IPS DF 19.7 (cell line): ENCODE measurements around the gene CAPN1.
"Not testable (repeated sequence)": the region's sequence is repeated elsewhere in the genome, so short reads cannot be mapped to it uniquely, and the experiment has no call there.

ENCODE experiments used
- DNase-seq: peaks from one replicate; pipeline ENCODE4 v3.0.0-alpha.2; 2013; ENCODE audit warnings: low read depth, low spot score

Gene CAPN1

DNA sequence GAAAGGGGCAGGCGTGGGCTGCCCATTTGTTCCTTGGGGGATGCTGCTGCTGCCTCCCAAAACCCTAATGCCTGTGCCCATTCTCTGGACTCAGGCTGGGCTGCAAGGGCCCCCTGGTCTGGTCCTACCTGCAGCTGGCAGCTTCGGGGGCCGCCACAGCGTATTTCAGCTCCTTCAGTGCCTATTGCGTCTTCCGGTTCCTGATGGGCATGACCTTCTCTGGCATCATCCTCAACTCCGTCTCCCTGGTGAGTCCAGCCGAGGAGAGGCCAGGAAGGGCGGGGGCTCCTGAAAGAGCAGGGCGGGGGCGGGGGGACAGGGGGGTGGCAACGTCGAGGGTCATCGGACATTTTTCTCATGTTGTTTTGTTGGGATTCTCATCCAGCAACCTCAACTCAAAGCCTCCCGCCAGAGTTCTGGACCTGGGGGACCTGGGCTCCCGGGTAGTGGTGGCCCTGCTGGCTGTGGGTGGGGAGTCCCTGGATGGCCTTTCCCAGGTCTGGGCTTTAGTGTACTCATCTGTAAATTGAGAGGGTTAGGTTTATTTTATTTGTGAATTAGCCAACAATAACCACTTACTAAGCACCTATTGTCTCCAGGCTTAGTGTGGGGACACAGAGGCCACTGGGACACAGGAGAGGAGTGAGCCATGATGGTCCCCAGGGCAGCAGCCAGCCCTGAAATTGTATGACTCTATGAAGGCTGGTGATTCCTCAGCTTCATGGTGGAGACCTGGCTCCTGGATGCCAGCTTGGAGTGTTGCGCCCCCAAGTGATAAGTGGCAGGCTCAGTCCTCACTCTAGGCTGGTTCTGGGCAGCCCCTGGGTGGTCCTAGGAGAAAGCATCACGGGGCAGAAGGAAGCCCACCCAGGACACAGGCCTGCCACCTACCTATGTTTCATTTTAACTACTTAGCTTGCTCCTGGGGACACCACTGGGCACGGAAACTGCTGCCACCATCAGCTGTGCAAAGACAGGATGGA lies 36.0 kb downstream of the CAPN1 start:
- DNase-seq: no peak

DNA sequence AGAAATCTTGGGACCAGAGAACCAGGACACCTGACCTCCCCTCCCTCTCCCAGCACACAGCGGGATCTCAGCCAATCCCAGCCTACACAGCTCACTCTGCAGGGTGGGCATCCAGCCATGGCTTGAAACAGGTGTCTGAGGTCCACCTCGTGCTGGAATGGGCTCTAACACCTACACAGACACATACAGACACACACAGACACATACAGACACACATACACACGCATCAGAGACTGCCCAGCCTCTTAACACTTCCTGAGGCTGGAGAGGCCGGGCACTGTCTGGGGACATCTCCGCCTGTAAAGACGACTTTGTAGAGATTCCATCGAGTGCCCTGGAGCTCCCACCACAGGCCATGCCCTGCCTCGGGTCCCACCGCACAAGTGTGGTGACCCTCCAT lies 36.7 kb downstream of the CAPN1 start:
- no peak for DNase-seq

DNA sequence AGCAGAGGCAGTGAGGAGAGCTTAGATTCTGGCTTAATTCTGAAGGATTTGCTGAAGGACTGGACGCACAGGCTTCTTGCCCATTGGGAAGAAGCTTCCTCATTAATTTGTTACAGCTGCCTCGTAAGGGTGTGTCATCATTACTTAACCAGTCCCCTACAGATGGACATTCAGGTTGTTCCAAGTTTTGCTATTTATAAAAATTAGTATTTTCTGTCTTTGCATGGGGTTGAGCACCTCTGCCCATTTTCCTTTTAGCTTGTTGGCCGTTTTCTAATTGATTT lies 38.1 kb downstream of the CAPN1 start:
- no peak for DNase-seq

DNA sequence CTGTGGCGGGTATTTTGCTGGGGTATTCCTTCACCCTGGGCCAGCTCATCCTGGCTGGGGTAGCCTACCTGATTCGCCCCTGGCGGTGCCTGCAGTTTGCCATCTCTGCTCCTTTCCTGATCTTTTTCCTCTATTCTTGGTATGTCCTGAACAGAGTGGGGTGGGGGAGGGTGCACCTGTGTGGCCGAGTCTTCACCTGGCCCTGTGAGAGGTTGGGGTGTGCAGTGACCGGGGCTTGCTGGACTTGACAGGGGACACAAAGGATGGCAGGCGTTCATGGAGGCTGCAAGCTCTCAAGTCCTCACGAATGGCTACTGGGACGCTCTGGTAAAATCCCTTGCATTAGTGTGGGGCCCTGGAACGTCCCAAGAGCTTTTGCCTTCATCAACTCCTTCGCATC lies 39.3 kb downstream of the CAPN1 start:
- no peak for DNase-seq

DNA sequence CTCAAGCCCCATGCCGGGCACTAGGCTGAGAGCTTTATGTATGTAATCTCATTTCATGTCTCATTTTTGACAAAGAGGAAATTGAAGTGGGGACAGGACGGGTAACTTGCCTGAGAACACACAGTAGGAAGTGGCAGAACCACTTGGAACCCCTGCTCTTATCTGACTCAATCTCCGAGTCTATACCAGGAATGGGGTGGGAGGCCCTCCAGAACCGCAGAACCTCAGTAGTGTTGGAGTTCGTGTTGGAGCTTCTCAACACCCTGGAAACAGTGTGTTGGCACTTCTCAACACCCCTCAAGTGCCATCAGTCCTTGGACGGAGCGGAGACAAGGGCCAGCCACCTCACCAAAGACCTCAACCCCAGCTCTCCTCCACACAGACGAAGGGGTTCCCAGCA lies 41.3 kb downstream of the CAPN1 start:
- DNase-seq: no peak

DNA sequence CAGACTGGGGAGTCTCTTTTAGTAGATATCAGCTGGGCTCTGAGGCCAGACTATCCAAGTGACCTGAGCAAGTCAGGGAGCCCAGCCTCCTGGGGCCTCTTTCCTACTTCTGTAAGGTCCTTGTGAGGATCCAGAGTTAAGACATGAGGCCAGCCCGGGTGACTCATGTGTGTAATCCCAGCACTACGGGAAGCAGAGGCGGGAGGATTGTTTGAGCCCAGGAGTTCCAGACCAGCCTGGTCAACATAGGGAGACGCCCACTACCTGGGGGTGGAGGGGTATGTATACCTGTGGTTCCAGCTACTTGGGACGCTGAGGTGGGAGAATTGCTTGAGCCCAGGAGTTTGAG lies 43.2 kb downstream of the CAPN1 start:
- DNase-seq: no peak

DNA sequence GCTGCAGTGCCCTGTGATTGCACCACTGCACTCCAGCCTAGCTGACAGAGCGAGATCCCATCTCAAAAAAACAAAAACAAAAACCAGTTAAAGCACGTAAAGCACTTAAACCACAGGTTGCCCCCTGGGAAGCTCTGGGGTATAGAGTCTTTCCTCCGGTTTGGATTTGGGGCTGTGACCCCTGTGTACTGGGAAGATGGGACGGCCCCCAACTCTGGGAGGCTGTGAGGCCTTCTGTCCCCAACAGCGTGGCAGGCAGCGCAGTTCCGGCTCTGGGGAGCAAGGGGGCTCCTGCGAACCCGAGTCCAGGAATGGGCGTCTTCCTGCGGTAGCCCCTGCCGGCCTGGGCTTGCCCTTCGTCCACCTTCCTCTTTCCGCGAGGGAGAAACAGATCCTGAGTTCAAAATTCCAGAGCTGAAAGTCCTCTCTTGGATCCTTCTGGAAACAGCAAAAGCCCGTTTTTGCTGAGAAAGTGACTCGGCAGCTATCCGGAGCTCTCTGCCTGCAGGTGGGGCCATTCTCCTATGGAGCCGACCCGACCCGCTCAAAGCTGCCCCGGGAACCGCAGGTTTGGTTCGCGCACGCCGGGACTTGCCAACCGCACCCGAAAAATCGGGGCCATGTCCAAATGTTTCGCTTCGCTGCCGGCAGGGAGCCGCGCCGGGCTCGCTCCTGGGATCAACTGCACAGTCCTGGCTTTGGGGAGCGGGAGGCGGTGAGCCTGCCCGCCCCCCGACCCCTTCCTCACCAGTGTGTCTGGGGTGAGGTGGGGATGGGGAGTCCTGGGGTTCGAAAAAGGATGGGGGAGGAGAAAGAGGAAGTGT lies 43.8 kb downstream of the CAPN1 start:
- DNase-seq: no peak

DNA sequence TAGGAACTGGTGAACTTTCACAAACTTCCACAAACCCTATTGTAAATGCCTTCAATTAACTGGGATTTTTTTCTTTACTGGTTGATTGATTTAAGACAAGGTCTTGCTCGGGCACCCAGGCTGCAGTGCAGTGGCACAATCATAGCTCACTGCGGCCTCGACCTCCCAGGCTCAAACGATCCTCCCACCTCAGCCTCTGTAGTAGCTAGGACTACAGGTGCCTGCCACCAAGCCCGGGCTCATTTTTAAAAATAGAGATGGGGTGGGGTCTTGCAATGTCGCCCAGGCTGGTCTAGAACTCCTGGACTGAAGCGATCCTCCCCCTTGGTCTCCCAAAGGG lies 44.3 kb downstream of the CAPN1 start:
- no peak for DNase-seq

DNA sequence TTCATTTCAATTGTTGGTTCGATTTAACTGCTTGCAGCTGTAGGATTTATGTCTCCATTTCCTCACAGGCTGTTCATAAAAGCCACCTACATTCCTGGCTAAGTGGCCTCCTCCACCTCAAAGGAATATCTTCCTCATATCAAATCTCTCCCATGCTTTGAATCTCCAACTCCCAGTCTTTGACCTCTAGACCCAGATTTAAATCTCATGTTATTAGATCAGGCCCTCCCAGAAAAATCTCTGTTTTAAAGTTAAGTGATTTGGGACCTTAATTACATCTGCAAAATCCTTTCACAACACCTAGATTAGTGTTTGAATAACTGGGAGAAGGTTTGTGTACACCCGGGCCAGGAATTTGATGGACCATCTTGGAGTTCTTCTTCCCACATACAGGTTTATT lies 46.2 kb downstream of the CAPN1 start:
- DNase-seq: no peak

DNA sequence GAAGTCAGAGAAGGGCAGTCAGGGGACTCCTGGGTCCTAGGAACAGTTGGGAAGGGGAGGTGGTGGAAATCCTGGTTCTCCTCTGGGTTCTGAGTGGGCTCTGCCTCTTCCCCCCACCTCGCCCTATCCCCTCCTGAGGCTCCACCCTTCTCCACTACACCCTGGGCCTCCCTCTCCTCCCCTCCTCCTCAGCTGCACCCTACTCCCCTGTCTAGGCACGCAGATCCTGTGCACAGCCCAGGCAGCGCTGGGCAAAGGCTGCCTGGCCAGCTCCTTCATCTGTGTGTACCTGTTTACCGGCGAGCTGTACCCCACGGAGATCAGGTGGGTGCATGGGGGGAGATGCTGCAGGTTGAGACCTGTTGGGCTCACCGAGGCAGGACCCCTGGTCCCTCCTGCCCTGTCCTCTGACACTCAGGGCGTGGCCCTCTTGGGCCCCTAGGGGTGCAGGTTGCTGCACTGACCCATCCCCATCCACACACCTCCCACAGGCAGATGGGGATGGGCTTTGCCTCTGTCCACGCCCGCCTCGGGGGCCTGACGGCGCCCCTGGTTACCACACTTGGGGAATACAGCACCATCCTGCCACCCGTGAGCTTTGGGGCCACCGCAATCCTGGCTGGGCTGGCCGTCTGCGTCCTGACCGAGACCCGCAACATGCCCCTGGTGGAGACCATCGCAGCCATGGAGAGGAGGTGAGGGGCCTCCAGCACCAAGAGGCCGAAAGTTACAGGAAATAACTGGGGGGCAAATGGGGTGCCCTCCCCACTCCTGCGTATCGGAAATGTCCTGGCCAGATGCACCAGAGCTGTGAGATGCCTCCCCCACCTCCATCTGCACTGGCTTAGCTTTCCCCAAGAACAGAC lies 54.7 kb downstream of the CAPN1 start:
- no peak for DNase-seq

DNA sequence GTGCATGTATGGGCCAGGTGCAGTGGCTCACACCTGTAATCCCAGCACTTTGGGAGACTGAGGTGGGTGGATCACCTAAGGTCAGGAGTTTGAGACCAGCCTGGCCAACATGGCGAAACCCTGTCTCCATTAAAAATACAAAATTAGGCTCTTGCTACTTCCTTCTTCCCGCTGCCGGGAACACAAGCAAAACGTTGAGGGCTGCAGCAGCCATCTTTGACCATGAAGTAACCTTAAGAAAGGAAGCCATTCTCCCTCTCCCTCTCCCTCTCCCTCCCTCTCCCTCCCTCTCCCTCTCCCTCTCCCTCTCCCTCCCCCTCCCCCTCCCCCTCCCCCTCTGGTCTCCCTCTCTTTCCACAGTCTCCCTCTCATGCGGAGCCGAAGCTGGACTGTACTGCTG lies 56.6 kb downstream of the CAPN1 start:
- DNase-seq: not testable (repeated sequence)

DNA sequence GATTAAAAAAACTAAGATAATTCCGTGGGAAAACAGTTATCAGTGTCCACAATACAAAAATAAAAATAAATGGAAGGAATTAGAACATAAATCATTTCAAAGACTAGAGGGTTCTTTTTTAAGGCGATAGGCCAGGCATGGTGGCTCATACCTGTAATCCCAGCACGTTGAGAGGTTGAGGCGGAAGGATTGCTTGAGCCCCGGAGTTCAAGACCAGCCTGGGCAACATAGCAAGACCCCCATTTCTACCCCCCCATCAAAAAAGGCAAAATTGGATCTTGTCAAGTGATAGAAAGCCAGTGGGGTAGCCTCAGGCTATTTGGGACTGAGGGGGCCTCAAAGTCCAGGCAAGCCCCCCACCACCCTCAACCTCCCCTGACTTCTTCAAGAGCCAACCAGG lies 59.4 kb downstream of the CAPN1 start:
- DNase-seq: no peak

DNA sequence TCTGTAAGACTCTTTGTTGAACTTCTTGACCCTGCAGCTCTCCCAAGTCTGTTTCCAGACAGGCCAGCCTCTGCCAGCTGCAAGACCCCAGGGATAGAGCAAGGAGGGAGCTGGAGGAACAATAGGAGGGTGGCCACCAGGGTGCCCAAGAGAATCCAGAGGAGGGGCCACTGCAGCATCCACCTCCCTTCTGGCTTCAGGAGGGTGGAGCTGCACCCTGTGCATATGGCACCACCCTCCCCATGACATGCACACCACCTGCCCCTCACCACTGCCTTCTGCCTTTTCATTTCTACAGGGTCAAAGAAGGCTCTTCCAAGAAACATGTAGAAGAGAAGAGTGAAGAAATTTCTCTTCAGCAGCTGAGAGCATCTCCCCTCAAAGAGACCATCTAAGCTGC lies 60.0 kb downstream of the CAPN1 start:
- no peak for DNase-seq

DNA sequence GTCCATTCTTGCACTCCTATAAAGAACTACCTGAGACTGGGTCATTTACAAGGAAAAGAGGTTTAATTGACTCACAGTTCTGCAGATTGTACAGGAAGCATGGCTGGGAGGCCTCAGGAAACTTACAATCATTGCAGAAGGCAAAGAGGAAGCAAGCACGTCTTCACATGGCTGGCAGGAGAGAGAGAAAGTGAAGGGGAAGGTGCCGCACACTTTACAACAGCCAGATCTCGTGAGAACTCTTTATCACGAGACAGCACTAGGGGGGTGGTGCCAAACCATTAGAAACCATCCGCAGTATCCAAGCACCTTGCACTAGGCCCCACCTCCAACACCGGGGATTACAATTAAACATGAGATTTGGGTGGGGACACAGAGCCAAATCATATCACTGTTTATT lies 60.7 kb downstream of the CAPN1 start:
- no peak for DNase-seq

DNA sequence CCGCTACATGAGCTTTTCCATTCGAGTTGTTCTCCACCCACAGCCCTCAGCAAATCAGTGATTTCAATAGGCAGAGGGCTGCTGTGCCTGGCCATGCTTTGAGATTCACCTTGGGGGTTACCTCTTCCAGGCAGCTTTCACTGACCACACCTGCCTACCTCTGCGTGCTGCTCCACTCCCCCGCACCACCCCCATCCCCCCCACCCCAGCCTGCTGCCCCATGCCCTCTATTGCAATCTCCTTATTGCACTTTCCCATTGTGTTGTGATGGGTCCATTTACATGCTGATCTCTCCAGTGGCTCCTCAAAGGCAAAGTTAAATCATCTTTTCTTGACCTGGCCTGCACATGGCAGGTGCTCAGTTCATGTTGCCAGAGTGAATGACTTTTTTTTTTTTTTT lies 62.1 kb downstream of the CAPN1 start:
- no peak for DNase-seq

DNA sequence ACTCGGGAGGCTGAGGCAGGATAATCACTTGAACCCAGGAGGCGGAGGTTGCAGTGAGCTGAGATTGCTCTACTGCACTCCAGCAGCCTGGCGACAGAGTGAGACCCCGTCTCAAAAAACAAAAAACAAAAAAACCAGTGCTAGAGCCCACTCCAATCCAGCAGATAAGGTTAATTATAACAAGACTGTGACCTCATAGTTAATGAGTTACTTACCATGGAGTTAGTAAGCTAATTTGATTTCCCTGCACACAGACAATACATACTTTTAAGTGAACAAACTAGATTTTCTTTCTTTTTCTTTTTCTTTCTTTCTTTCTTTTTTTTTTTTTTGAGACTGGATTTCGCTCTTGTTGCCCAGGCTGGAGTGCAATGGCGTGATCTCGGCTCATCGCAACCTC lies 63.3 kb downstream of the CAPN1 start:
- not testable (repeated sequence) for DNase-seq

DNA sequence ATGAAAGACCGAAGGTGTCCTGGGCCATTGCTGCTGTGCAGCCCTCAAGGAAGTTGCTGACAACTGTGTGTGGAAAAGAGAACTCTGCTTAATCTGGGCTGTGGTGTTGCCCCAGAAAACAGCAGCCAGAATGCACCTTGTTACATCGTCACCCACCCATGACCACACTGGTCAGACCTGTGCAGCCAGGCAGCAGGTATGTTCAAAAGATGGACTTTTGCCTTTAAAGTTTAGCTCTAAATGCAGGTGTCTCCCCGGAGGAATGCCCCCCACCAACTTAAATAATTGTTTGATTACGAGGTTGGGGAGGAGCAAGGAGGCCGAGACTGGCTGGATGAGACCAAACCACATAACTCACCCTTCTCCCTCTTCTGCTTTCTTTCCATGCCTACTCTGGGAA lies 64.8 kb downstream of the CAPN1 start:
- no peak for DNase-seq

DNA sequence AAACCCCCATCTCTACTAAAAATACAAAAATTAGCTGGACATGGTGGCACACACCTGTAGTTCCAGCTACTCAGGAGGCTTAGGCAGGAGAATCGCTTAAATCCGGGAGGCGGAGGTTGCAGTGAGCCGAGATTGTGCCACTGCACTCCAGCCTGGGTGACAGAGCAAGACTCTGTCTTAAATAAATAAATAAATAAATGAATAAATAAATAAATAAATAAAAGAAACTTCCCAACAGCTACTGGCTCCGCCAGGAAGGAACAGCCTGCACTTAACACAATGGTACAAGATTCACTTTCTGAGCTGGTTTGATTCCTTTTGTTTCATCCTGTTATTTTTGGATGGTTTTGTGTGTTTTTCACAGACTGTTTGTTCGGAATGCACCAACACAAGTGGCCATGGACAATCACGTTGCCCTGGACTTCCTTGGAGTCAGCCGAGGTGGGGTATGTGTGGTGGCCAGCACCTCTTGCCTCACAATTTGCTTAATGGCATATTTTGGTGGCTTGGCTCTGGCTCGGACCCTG lies 66.5 kb downstream of the CAPN1 start:
- DNase-seq: not testable (repeated sequence)

DNA sequence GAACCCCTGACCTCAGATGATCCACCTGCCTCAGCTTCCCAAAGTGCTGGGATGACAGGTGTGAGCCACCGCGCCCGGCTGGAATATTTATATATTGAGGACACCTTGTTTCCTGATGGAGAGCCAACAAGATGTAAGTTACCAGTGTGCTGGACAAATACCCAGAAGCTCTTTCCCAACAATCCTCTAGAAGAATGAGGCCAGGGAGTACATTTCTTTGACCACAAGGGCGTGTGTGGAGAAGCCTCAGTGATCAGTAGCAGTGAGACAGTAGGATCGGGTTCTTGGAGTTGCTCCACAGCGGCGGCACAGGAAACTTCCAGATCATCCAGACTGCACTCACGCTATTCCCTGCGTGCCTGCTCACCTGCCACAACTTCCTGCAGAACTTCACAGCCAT lies 69.7 kb downstream of the CAPN1 start:
- no peak for DNase-seq

DNA sequence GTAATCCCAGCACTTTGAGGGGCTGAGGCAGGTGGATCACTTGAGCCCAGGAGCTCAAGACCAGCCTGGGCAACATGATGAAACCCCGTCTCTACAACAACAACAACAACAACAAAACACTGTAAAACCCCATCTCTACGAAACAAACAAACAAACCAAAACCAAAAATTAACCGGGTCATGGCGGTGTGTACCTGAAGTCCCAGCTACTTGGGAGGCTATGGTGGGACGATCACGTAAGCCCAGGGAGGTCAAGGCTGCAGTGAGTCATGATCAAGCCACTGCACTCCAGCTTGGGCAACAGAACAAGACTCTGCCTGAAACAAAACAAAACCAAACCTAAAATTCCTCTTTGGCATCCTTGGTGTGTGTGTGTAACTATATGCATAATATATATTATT lies 73.0 kb downstream of the CAPN1 start:
- no peak for DNase-seq

DNA sequence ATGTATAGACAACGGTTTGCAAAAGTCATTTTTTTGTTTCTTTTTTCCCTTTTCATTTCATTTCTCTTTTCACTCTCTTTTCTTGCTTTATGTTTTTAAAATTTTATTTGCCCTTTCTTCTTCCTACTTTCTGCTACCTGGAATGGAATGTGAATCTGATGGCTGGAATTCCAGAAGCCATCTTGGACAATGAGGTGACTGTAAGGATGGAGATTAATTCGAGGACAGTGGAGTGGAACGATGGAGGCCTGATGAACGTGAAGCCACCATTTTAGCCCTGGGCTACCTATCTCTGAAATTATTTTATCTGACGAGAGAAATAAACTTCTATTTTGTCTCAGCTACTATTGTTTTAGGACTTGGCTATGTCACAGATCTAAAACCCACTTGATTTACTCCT lies 77.3 kb downstream of the CAPN1 start:
- DNase-seq: no peak

DNA sequence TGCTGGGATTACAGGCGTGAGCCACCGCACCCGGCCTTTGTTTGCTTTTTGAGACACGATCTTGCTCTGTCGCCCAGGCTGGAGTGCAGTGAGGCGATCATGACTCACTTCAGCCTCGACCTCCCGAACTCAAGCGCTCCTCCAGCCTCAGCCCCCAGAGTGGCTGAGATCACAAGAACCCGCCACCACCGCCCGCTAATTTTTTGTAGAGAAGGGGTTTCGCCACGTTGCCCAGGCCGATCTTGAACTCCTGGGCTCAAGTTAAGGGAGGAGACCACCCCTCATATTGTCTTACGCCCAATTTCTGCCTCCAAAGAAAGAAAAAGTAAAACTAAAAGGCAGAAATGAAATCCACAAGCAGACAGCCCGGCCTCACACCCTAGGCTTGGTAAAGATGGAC lies 78.6 kb downstream of the CAPN1 start:
- no peak for DNase-seq
